Measurements from ENCODE around the gene TMPRSS12. TPM values are rescaled to one million over a fixed set of nuclear protein-coding genes. Genes with fewer than 3 reads are reported as not detected.
A peak's percentile ranks its signal among the peaks of the same experiment; 100 is the strongest.

The TMPRSS12 gene
- total RNA-seq, 1 experiment from 2014 or later, result not detected

GRCh38 chr12:50799908-50800307, 42.8 kb upstream of the TMPRSS12 start:
- intact Hi-C loops (cut with micrococcal nuclease), result no loop called here
- H3K4me3 ChIP-seq (replicated peaks in 1 of 2; ENCODE audit: low read depth in 1 of 2, low read length in 2 of 2), result no peak overlapping the region
- no peaks in the 10 kb centered on the region for H3K27me3 ChIP-seq (ENCODE audit: insufficient read depth, low read length)
- no peak overlapping the region for H3K27ac ChIP-seq (ENCODE audit: low read depth, low read length)
- H3K36me3 ChIP-seq (ENCODE audit: control insufficient read depth in 1 of 2, insufficient read depth in 2 of 2, low read length in 2 of 2), result peaks cover 9 to 28% of the 10 kb centered on the region in 2 experiments; a peak in 3 of 4 replicates
- H3K9me3 ChIP-seq (ENCODE audit: control insufficient read depth in 1 of 2, insufficient read depth in 1 of 2, low read depth in 1 of 2, low read length in 2 of 2), result peaks cover 4 to 12% of the 10 kb centered on the region in 2 experiments
- RAD21 ChIA-PET (ENCODE audit: low non-redundant PET in 1 of 2, low total read pairs in 2 of 2, uncharacterized antibody in 2 of 2, unreplicated experiment in 2 of 2), result no interaction called here
- POLR2A ChIA-PET, result no interaction called here
- no peak overlapping the region for H2AFZ ChIP-seq (ENCODE audit: low read depth, low read length, poor library complexity, severe bottlenecking)
- H3K4me1 ChIP-seq (ENCODE audit: control insufficient read depth in 1 of 2, insufficient read depth in 2 of 2, low read length in 2 of 2), result no peaks in the 10 kb centered on the region
- no TSS peak for BruUV-seq (replicated peaks)
- DNase-seq (ENCODE audit: low read depth, low spot score) (no peak), ATAC-seq (no peak)
- no peaks in the 10 kb centered on the region for H3K9me2 ChIP-seq (ENCODE audit: insufficient read depth)
- no peaks in the 10 kb centered on the region; the same call in 1 of the 2 replicates for H3K79me2 ChIP-seq (ENCODE audit: insufficient read depth, low read length)
- TF ChIP-seq TCF7L2 (IDR thresholded peaks at IDR 0.05; ENCODE audit: borderline replicate concordance, extremely low read depth, insufficient read depth, insufficient read length) (no peak), RAD21 (IDR thresholded peaks at IDR 0.05; ENCODE audit: low read depth) (0 out of 2 replicates have a peak, but pooled peaks have one; percentile 10), CBX3 (IDR thresholded peaks at IDR 0.05; ENCODE audit: low read depth) (peak; percentile 94; the same call in 1 of the 2 replicates), EGR1 (IDR thresholded peaks at IDR 0.05; ENCODE audit: low read depth) (no peak)
- no peak overlapping the region for H3K4me2 ChIP-seq (ENCODE audit: low read length)
- CTCF ChIA-PET, result no interaction called here
- no peak overlapping the region for H3K9ac ChIP-seq (ENCODE audit: low read length)
- H4K20me1 ChIP-seq (ENCODE audit: insufficient read depth), result no peaks in the 10 kb centered on the region

- Histone ChIP-seq H3K9ac (ENCODE audit: low read length) (no peak overlapping the region), H3K27me3 (ENCODE audit: insufficient read depth, low read length) (no peaks in the 10 kb centered on the region), H3K79me2 (ENCODE audit: insufficient read depth, low read length) (no peaks in the 10 kb centered on the region; the same call in 1 of the 2 replicates), H2AFZ (ENCODE audit: low read depth, low read length, poor library complexity, severe bottlenecking) (no peak overlapping the region), H3K36me3 (ENCODE audit: control insufficient read depth in 1 of 2, insufficient read depth in 2 of 2, low read length in 2 of 2) (peaks cover 5 to 21% of the 10 kb centered on the region in 2 experiments; a peak in 3 of 4 replicates), H3K27ac (ENCODE audit: low read depth, low read length) (no peak overlapping the region), H3K4me1 (ENCODE audit: control insufficient read depth in 1 of 2, insufficient read depth in 2 of 2, low read length in 2 of 2) (no peaks in the 10 kb centered on the region), H3K9me2 (ENCODE audit: insufficient read depth) (no peaks in the 10 kb centered on the region), H3K9me3 (ENCODE audit: control insufficient read depth in 1 of 2, insufficient read depth in 1 of 2, low read depth in 1 of 2, low read length in 2 of 2) (peaks cover 4 to 12% of the 10 kb centered on the region in 2 experiments), H3K4me2 (ENCODE audit: low read length) (no peak overlapping the region), H4K20me1 (ENCODE audit: insufficient read depth) (no peaks in the 10 kb centered on the region), H3K4me3 (replicated peaks in 1 of 2; ENCODE audit: low read depth in 1 of 2, low read length in 2 of 2) (no peak overlapping the region)
- ChIA-PET POLR2A (no interaction called here), CTCF (no interaction called here), RAD21 (ENCODE audit: low non-redundant PET in 1 of 2, low total read pairs in 2 of 2, uncharacterized antibody in 2 of 2, unreplicated experiment in 2 of 2) (no interaction called here)
- no peak for ATAC-seq
- no TSS peak for BruUV-seq (replicated peaks)
- intact Hi-C loops (cut with micrococcal nuclease), result no loop called here
- no peak for DNase-seq (ENCODE audit: low read depth, low spot score)
- TF ChIP-seq ELF1 (IDR thresholded peaks at IDR 0.05; ENCODE audit: borderline replicate concordance, low read depth), result no peak
- TF ChIP-seq JUND (IDR thresholded peaks at IDR 0.05), result no peak
- no peak for TF ChIP-seq CBX3 (IDR thresholded peaks at IDR 0.05; ENCODE audit: low read depth)
- TF ChIP-seq EZH2phosphoT487 (IDR thresholded peaks at IDR 0.05; ENCODE audit: borderline replicate concordance), result no peak
- no peak for TF ChIP-seq EZH2 (IDR thresholded peaks at IDR 0.05)
- no peak for TF ChIP-seq ZFX (IDR thresholded peaks at IDR 0.05)
- TF ChIP-seq RAD21 (IDR thresholded peaks at IDR 0.05; ENCODE audit: low read depth), result no peak
- TF ChIP-seq POLR2AphosphoS5 (IDR thresholded peaks at IDR 0.05; ENCODE audit: low read depth, low read length), result no peak
- no peak for TF ChIP-seq TCF7L2 (IDR thresholded peaks at IDR 0.05; ENCODE audit: borderline replicate concordance, extremely low read depth, insufficient read depth, insufficient read length)
- no peak for TF ChIP-seq REST (IDR thresholded peaks at IDR 0.05; ENCODE audit: low read depth)
- no peak for TF ChIP-seq SRF (IDR thresholded peaks at IDR 0.05; ENCODE audit: low read depth)
- TF ChIP-seq CTCF (IDR thresholded peaks at IDR 0.05 in 2 of 3, conservative IDR thresholded peaks at IDR 0.05 in 1 of 3; ENCODE audit: borderline replicate concordance in 1 of 3, insufficient read depth in 1 of 3, low read depth in 2 of 3, low read length in 2 of 3), result no peak
- TF ChIP-seq FOSL1 (IDR thresholded peaks at IDR 0.05; ENCODE audit: low read depth), result no peak
- no peak for TF ChIP-seq SP1 (IDR thresholded peaks at IDR 0.05; ENCODE audit: low read depth)
- no peak for TF ChIP-seq SIN3A (IDR thresholded peaks at IDR 0.05; ENCODE audit: low read depth)
Measured at GRCh38 chr12:50803230-50803875, 39.4 kb upstream of the TMPRSS12 start.

All from HCT116 (cell line).